Right lobe of liver (tissue), 6 donors: ENCODE results near the gene C3orf20. TPM values are rescaled to one million over a fixed set of nuclear protein-coding genes. Genes with fewer than 3 reads are reported as not detected.

Experiments
- ATAC-seq, 4 donors: fragments of 200-7000 bp; cut with Tn5 transposase; one replicate each; pipeline ENCODE4 v1.9.1; 2020; ENCODE audit warnings: mild to moderate bottlenecking in 4 of 4, moderate library complexity in 4 of 4
- DNase-seq, 3 donors: peaks; one replicate each; pipeline ENCODE4 v3.0.0-alpha.2; 2020
- H3K27ac ChIP-seq, 3 donors: fragments of 200-600 bp; one replicate each; pipeline ENCODE4 v1.8.0; 2022
- H3K27me3 ChIP-seq, 2 donors: fragments of 200-600 bp; one replicate each; pipeline ENCODE4 v1.8.0; 2022
- H3K36me3 ChIP-seq, 4 donors: fragments of 200-600 bp; sonication (generic) in 1 of 4; one replicate each; pipeline versions ENCODE4 v1.5.1 to v1.8.0; 2017 to 2022; ENCODE audit warnings: control low read depth in 1 of 4
- H3K4me1 ChIP-seq, 4 donors: fragments of 200-600 bp; sonication (generic) in 1 of 4; one replicate each; pipeline versions ENCODE4 v1.5.1 to v1.8.0; 2017 to 2022; ENCODE audit warnings: control low read depth in 1 of 4
- H3K4me3 ChIP-seq, 3 donors: fragments of 200-600 bp; one replicate each; pipeline ENCODE4 v1.8.0; 2022
- H3K9me3 ChIP-seq, 4 donors: fragments of 200-600 bp; sonication (generic) in 1 of 4; one replicate each; pipeline versions ENCODE4 v1.5.1 to v1.8.0; 2017 to 2022; ENCODE audit warnings: control low read depth in 1 of 4
- POLR2A ChIP-seq: fragments of 450-650 bp; IDR thresholded peaks from one replicate; pipeline ENCODE4 v1.6.1; 2017; ENCODE audit warnings: antibody characterized with exemption, mild to moderate bottlenecking
- WGBS: methylation state at CpG from one replicate; pipeline ENCODE4 v1.1.6; 2018; ENCODE audit warnings: low coverage, low lambda C conversion rate; ENCODE audit not compliant: insufficient coverage; ENCODE audit errors: missing lambda C conversion rate; 5-methylcytosine and 5-hydroxymethylcytosine counted together
- intact Hi-C, 2 donors: fragments of 100-400 bp; cut with DNase I; formaldehyde crosslinking; loops; one replicate each; pipeline versions ENCODE4 v1.11.2 to v1.14.1; 2022
- total RNA-seq, 6 experiments: library from RNA; depleted of rRNA in 2 of 6; stranded (reverse); fragments of >200 nt in 2 of 6; fragmentation: NEBNext Ultra II Directional in 3 of 6; extraction: Animal tissue kit (Norgen Biotek cat#: 25700) in 3 of 6; gene quantifications; one replicate each; pipeline versions ENCODE4 v1.1.0 to v1.2.4, GENCODE V29; 2016 to 2023
- TF ChIP-seq, protein P1 (sequence below), 4 donors: fragments of 200-600 bp in 3 of 4; fragments of 450-650 bp in 1 of 4; IDR thresholded peaks; one replicate each; pipeline versions ENCODE4 v1.5.1 to v1.8.0; 2016 to 2022; ENCODE audit warnings: antibody characterized with exemption in 4 of 4, mild to moderate bottlenecking in 2 of 4
- donor health status: DM: no; HTN: yes; CAD: no.
- donor health status: DM: no; HTN: no; CAD: no.
- donor health status: DM: no; HTN: no; CAD: no.
- donor health status: DM: no; HTN: yes; CAD: no.
- donor health status: DM: no; HTN: yes; CAD: no.

C3orf20 gene
- total RNA-seq, 6 experiments from 2014 or later = 0.09 to 0.11 TPM; not detected in 4

DNA sequence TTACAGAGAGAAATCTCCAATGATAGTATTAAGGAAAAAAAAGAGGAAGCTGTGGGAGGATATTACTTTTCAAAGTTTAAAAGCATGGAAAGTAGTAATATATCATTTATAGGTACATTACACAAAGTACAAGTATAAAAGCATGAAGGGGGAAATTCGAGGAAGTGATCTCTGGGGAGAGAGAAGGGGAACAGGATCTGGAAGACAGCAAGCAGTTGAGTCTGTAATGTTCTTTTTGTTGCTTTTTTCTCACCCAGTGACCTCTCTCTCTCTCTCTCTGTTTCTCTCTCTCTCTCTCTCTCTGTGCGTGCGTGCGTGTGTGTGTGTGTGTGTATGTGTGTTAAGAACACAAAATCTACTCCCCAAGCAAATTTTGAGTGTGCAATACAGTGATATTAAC lies 10.2 kb downstream of the C3orf20 start:
- ATAC-seq = no peak
- Histone ChIP-seq H3K9me3 (no peaks in the 10 kb centered on the region), H3K4me1 (no peaks in the 10 kb centered on the region), H3K36me3 (no peaks in the 10 kb centered on the region), H3K27ac (no peak overlapping the region), H3K27me3 (no peaks in the 10 kb centered on the region), H3K4me3 (no peak overlapping the region)
- intact Hi-C loops = no loop called here
- TF ChIP-seq, protein P1, sequence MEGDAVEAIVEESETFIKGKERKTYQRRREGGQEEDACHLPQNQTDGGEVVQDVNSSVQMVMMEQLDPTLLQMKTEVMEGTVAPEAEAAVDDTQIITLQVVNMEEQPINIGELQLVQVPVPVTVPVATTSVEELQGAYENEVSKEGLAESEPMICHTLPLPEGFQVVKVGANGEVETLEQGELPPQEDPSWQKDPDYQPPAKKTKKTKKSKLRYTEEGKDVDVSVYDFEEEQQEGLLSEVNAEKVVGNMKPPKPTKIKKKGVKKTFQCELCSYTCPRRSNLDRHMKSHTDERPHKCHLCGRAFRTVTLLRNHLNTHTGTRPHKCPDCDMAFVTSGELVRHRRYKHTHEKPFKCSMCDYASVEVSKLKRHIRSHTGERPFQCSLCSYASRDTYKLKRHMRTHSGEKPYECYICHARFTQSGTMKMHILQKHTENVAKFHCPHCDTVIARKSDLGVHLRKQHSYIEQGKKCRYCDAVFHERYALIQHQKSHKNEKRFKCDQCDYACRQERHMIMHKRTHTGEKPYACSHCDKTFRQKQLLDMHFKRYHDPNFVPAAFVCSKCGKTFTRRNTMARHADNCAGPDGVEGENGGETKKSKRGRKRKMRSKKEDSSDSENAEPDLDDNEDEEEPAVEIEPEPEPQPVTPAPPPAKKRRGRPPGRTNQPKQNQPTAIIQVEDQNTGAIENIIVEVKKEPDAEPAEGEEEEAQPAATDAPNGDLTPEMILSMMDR (IDR thresholded peaks at IDR 0.05) = no peak
- TF ChIP-seq POLR2A = no peak
- WGBS = 42% methylated on average over 4 of the region's 4 CpGs
- DNase-seq = no peak

DNA sequence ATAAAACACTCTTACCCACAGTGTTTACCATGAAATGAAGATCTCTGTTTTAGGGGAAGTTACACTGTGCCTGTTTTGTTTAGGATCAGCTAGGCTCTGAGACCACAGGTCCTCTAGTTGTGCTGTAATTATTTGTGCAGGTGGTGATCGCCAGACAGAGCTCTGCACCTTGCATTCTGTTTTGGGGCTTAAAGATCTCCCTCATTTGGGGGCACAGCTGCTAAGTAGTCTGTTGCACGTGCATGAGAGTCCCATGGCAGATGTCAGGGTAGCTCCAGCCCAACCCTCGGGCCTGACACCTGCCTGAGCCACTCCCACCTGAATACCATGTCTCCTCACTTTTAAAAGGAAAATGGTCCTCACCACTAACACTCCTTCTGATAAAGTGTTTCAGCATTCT lies 12.4 kb downstream of the C3orf20 start:
- Histone ChIP-seq H3K36me3 (no peaks in the 10 kb centered on the region), H3K9me3 (no peaks in the 10 kb centered on the region), H3K4me1 (no peaks in the 10 kb centered on the region), H3K27me3 (no peaks in the 10 kb centered on the region), H3K4me3 (no peak overlapping the region), H3K27ac (no peak overlapping the region)
- no peak for ATAC-seq
- TF ChIP-seq, protein P1 (IDR thresholded peaks at IDR 0.05) = no peak
- no peak for TF ChIP-seq POLR2A
- 83% methylated on average over 1 of the region's 3 CpGs for WGBS
- intact Hi-C loops = no loop called here
- no peak for DNase-seq

DNA sequence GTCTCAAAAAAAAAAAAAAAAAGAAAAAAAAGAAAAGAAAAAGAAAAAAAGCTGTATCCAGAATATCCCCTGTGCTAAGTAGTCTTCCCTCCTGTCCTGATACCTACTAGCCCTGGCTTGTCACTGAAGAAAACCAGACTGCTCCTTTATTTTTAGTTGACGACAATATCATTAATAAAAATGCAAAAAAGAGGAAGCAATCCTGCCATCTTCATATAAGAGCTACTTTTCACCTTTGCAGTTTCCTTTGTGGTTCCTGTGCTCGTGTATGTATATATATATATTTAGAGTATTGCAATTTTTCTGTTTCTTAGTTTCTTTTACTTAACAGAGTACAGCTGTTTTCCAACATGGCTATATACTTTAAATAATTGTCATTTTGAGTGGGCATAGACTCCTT lies 13.6 kb downstream of the C3orf20 start:
- TF ChIP-seq, protein P1 (IDR thresholded peaks at IDR 0.05) = no peak
- TF ChIP-seq POLR2A = no peak
- no peaks in the 10 kb centered on the region for H3K4me1 ChIP-seq
- no peaks in the 10 kb centered on the region for H3K9me3 ChIP-seq
- no peak overlapping the region for H3K4me3 ChIP-seq
- H3K27me3 ChIP-seq = no peaks in the 10 kb centered on the region
- intact Hi-C loops = no loop called here
- DNase-seq (no peak), ATAC-seq (no peak)
- H3K36me3 ChIP-seq = no peaks in the 10 kb centered on the region
- 56% methylated on average over 2 of the region's 2 CpGs for WGBS
- no peak overlapping the region for H3K27ac ChIP-seq

DNA sequence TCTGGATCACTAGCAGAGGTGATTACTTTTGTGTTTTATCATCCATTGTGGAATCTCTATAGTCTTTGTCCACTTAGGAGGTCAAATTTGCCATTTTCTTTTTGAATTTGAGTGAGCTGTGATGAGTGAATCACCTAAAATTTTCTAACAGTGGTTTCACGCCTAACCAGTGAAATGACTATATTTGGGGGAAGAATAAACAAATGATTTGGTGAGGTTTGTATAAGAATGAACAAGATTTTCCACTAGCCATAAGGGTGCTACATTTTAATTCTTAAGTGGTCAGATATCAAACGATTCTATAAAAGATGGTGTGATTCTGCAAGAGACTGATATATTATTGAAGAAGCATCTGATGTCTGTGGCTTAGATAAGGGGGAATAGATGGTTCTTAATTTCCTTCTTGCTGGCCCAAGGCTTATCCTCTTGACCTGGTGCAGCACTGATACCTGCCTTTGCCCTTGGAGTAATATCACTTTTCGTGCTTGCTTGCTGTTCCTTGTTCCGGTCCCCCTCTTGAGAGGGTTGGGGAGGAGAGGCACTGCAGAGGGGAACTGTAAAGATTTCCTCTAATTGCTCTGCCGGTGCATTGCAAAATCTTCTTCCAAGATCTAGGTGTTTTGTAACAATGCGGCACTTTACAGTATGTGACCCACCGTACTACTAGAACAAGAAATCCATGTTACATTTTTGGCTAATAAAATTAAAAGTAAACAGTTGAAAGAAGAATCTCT lies 14.5 kb downstream of the C3orf20 start:
- Histone ChIP-seq H3K4me3 (no peak overlapping the region), H3K36me3 (no peaks in the 10 kb centered on the region), H3K4me1 (no peaks in the 10 kb centered on the region), H3K9me3 (no peaks in the 10 kb centered on the region), H3K27me3 (no peaks in the 10 kb centered on the region), H3K27ac (no peak overlapping the region)
- no peak for ATAC-seq
- DNase-seq = no peak
- 50% methylated on average over 7 of the region's 7 CpGs for WGBS
- TF ChIP-seq, protein P1 (IDR thresholded peaks at IDR 0.05) = no peak
- no peak for TF ChIP-seq POLR2A
- intact Hi-C loops = no loop called here
